LNCAP (cell line): Measurements from ENCODE around the gene EFCAB6.

Experiments used
- CTCF ChIP-seq: fragments of 450-650 bp; IDR thresholded peaks from 2 replicates; pipeline ENCODE4 v1.5.1; 2017; ENCODE audit warnings: mild to moderate bottlenecking

The EFCAB6 gene

DNA sequence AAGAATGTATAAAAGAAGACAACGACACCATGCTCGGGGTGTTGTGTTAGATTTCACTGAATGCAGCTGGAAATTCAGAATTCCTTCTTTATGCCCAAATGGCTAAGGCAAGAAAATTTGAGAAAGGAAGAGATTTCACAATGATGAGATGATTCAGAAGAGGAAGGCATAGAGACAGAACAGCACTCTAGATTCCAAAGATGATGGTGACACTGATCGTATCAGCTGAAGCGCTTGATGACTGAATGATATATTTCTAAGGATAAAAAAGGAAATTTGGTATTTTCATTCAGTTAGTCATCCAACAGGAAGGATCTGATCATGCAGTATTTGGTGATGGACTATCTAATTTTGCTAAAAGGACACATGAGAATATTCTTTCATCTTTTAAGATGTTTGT, 189.2 kb downstream of the EFCAB6 start:
- TF ChIP-seq CTCF: no peak

GRCh38 chr22:43620197-43620596, 191.9 kb downstream of the EFCAB6 start:
- TF ChIP-seq CTCF: no peak

GRCh38 chr22:43618517-43618916, 193.6 kb downstream of the EFCAB6 start:
- no peak for TF ChIP-seq CTCF

DNA sequence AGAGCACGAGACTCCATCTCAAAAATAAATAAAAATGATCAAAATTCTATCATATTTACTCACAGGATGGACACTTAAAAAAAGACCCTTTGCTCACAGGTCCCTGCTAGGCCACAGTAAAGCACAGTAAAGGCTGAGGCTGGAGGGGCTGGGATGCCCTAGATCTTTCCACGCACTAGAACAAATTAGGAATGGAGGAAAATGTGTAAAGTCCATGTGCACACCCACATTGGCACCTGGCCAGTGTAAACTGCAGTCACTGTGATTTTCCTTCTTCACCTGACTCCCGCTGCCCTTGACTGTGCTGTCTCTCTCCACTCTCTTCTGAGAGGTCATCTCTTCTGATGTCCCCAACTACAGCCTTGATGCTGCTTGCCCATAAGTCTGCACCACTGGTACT, 195.5 kb downstream of the EFCAB6 start:
- no peak for TF ChIP-seq CTCF

DNA sequence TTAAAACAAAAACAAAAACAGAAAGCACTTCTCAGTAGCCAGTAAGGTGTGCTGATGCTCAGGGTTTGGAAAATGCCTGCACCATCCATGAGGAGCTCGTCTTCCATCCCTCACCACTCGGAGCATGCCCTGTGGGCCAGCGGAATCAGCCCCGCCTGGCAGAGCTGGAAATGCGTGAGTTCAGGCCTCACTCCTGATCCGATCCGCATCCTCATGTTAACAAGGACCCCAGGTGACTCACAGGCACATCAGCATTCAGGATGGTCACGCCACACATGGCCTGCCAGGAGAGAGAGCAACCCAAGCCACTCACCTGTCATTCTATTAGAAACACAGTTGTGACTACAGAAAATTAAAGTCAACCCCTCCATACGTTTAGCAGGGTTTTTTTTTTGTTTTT, 211.8 kb downstream of the EFCAB6 start:
- TF ChIP-seq CTCF: no peak

GRCh38 chr22:43592476-43592875, 219.6 kb downstream of the EFCAB6 start:
- TF ChIP-seq CTCF: peak; percentile 71

DNA sequence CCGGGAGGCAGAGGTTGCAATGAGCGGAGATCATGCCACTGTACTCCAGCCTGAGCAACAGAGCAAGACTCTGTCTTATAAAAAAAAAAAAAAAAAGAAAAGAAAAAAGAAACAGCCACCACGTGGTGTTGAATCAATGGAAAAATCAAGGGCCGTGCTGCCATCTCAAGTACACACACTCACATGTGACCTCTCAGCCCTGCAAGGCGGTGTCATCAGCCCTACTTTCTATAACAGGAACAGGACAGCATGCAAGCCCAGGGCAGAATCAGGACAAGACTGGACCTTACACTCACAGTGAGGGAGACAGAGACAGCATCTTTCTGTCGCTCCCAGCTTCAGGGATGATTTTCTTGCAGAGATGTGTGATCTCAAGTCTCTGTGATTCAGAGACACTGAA, 220.7 kb downstream of the EFCAB6 start:
- no peak for TF ChIP-seq CTCF

DNA sequence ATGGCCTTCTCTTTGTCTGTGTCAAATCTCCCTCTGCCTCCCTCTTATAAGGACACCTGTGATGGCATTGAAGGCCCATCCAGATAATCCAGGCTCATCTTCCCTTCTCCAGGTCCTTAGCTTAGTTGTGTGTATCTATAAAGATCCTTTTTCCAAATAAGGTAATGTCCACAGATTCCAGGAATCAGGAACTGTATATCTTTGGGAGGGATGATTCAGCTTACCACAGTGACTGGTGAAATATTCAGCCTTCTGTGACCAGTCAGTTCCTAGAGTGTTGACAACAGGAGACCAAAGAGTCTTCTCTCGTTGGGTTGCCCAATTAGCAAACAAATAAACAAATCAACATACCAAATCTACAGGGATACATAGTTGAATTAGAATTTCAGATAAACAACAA, 224.5 kb downstream of the EFCAB6 start:
- no peak for TF ChIP-seq CTCF
